ENCODE results near the gene TFB1M. TPM values are rescaled to one million over a fixed set of nuclear protein-coding genes. Genes with fewer than 3 reads are reported as not detected.

Gene TFB1M
- total RNA-seq, 1 donor = 18.8 TPM

GRCh38 chr6:155244434-155244833 is 69.8 kb downstream of the TFB1M start:
- H3K36me3 ChIP-seq (ENCODE audit: insufficient read depth, low read length) = peaks cover 47% of the 10 kb centered on the region
- H3K4me1 ChIP-seq (ENCODE audit: insufficient read depth, low read length) = peaks cover 17% of the 10 kb centered on the region
- H3K79me2 ChIP-seq (ENCODE audit: insufficient read depth, low read length) = no peaks in the 10 kb centered on the region

GRCh38 chr6:155241966-155242365 is 72.3 kb downstream of the TFB1M start:
- Histone ChIP-seq H3K4me2 (ENCODE audit: insufficient read depth, low read length) (no peak overlapping the region), H2AFZ (ENCODE audit: low read length) (no peak overlapping the region), H4K20me1 (ENCODE audit: insufficient read depth, low read length) (no peaks in the 10 kb centered on the region), H3K36me3 (ENCODE audit: insufficient read depth, low read length) (peaks cover 43% of the 10 kb centered on the region), H3K27me3 (ENCODE audit: insufficient read depth, low read length) (no peaks in the 10 kb centered on the region), H3K4me3 (ENCODE audit: insufficient read depth, low read length) (no peak overlapping the region), H3K79me2 (ENCODE audit: insufficient read depth, low read length) (no peaks in the 10 kb centered on the region), H3K27ac (ENCODE audit: low read depth, low read length) (no peak overlapping the region), H3K9me3 (ENCODE audit: low read depth, low read length) (no peaks in the 10 kb centered on the region), H3K4me1 (ENCODE audit: insufficient read depth, low read length) (peaks cover 5% of the 10 kb centered on the region)
- DNase-seq (ENCODE audit: insufficient read length, low spot score, missing footprints) = no peak
- no peak for TF ChIP-seq CTCF (IDR thresholded peaks at IDR 0.05; ENCODE audit: extremely low read depth, low read depth, low read length)

More at GRCh38 chr6:155244434-155244833, 69.8 kb downstream of the TFB1M start:
- Histone ChIP-seq H3K4me2 (ENCODE audit: insufficient read depth, low read length) (no peak overlapping the region), H3K27me3 (ENCODE audit: insufficient read depth, low read length) (no peaks in the 10 kb centered on the region), H2AFZ (ENCODE audit: low read length) (no peak overlapping the region), H3K9me3 (ENCODE audit: low read depth, low read length) (no peaks in the 10 kb centered on the region), H3K27ac (ENCODE audit: low read depth, low read length) (no peak overlapping the region), H3K4me3 (ENCODE audit: insufficient read depth, low read length) (no peak overlapping the region), H4K20me1 (ENCODE audit: insufficient read depth, low read length) (no peaks in the 10 kb centered on the region)
- no peak for TF ChIP-seq CTCF (IDR thresholded peaks at IDR 0.05; ENCODE audit: extremely low read depth, low read depth, low read length)
- no peak for DNase-seq (ENCODE audit: insufficient read length, low spot score, missing footprints)

GRCh38 chr6:155240905-155241600 is 73.2 kb downstream of the TFB1M start:
- H3K9me3 ChIP-seq (ENCODE audit: low read depth, low read length) = no peaks in the 10 kb centered on the region
- no peaks in the 10 kb centered on the region for H3K27me3 ChIP-seq (ENCODE audit: insufficient read depth, low read length)
- no peak overlapping the region for H3K4me3 ChIP-seq (ENCODE audit: insufficient read depth, low read length)
- TF ChIP-seq CTCF (IDR thresholded peaks at IDR 0.05; ENCODE audit: extremely low read depth, low read depth, low read length) = no peak
- H3K27ac ChIP-seq (ENCODE audit: low read depth, low read length) = no peak overlapping the region
- H3K36me3 ChIP-seq (ENCODE audit: insufficient read depth, low read length) = peaks cover 36% of the 10 kb centered on the region
- H4K20me1 ChIP-seq (ENCODE audit: insufficient read depth, low read length) = no peaks in the 10 kb centered on the region
- H3K4me2 ChIP-seq (ENCODE audit: insufficient read depth, low read length) = no peak overlapping the region
- no peaks in the 10 kb centered on the region for H3K4me1 ChIP-seq (ENCODE audit: insufficient read depth, low read length)
- H3K79me2 ChIP-seq (ENCODE audit: insufficient read depth, low read length) = no peaks in the 10 kb centered on the region
- no peak overlapping the region for H2AFZ ChIP-seq (ENCODE audit: low read length)
- no peak for DNase-seq (ENCODE audit: insufficient read length, low spot score, missing footprints)

- peaks cover 17% of the 10 kb centered on the region for H3K36me3 ChIP-seq (ENCODE audit: insufficient read depth, low read length)
- no peak for DNase-seq (ENCODE audit: insufficient read length, low spot score, missing footprints)
- no peaks in the 10 kb centered on the region for H3K79me2 ChIP-seq (ENCODE audit: insufficient read depth, low read length)
- no peak for TF ChIP-seq CTCF (IDR thresholded peaks at IDR 0.05; ENCODE audit: extremely low read depth, low read depth, low read length)
- no peaks in the 10 kb centered on the region for H4K20me1 ChIP-seq (ENCODE audit: insufficient read depth, low read length)
- H3K4me1 ChIP-seq (ENCODE audit: insufficient read depth, low read length) = no peaks in the 10 kb centered on the region
- no peaks in the 10 kb centered on the region for H3K9me3 ChIP-seq (ENCODE audit: low read depth, low read length)
- no peak overlapping the region for H3K4me3 ChIP-seq (ENCODE audit: insufficient read depth, low read length)
- H2AFZ ChIP-seq (ENCODE audit: low read length) = no peak overlapping the region
- no peaks in the 10 kb centered on the region for H3K27me3 ChIP-seq (ENCODE audit: insufficient read depth, low read length)
- no peak overlapping the region for H3K27ac ChIP-seq (ENCODE audit: low read depth, low read length)
- no peak overlapping the region for H3K4me2 ChIP-seq (ENCODE audit: insufficient read depth, low read length)
Measured at GRCh38 chr6:155237613-155238012, 76.7 kb downstream of the TFB1M start.
